Suprapubic skin (tissue), 4 donors: Measurements from ENCODE around the gene EPHB3. TPM values are rescaled to one million over a fixed set of nuclear protein-coding genes. Genes with fewer than 3 reads are reported as not detected.

Experiments
- DNase-seq, 2 donors: peaks; one replicate each; pipeline ENCODE4 v3.0.0-alpha.2; 2019; ENCODE audit warnings: low spot score in 2 of 2
- H3K27ac ChIP-seq: fragments of 200-600 bp; sonication (generic); one replicate; pipeline ENCODE4 v1.5.1; 2019
- H3K27me3 ChIP-seq: fragments of 200-600 bp; sonication (generic); one replicate; pipeline ENCODE4 v1.5.1; 2019
- H3K36me3 ChIP-seq: fragments of 200-600 bp; sonication (generic); one replicate; pipeline ENCODE4 v1.5.1; 2019
- H3K4me1 ChIP-seq: fragments of 200-600 bp; sonication (generic); one replicate; pipeline ENCODE4 v1.5.1; 2019
- H3K4me3 ChIP-seq: fragments of 200-600 bp; sonication (generic); one replicate; pipeline ENCODE4 v1.5.1; 2019; ENCODE audit warnings: mild to moderate bottlenecking
- H3K9me3 ChIP-seq: fragments of 200-600 bp; sonication (generic); one replicate; pipeline ENCODE4 v1.5.1; 2019
- EP300 ChIP-seq: sonication (generic); formaldehyde crosslinking; IDR thresholded peaks from one replicate; pipeline ENCODE4 v1.6.1; 2017; ENCODE audit warnings: antibody characterized with exemption
- POLR2A ChIP-seq, 2 donors: fragments of 450-650 bp; IDR thresholded peaks; one replicate each; pipeline ENCODE4 v1.6.1; 2017; ENCODE audit warnings: antibody characterized with exemption in 2 of 2, mild to moderate bottlenecking in 2 of 2, moderate library complexity in 2 of 2
- POLR2AphosphoS5 ChIP-seq, 3 donors: sonication (generic); formaldehyde crosslinking; IDR thresholded peaks; one replicate each; pipeline ENCODE4 v1.6.1; 2017; ENCODE audit warnings: antibody characterized with exemption in 3 of 3
- WGBS: methylation state at CpG from one replicate; pipeline ENCODE4 v1.1.5; 2018; 5-methylcytosine and 5-hydroxymethylcytosine counted together
- total RNA-seq, 4 donors: library from RNA; depleted of rRNA; stranded (reverse); fragments of >200 nt; gene quantifications; one replicate each; pipeline ENCODE4 v1.1.0, GENCODE V29; 2016
- TF ChIP-seq, protein P1 (sequence below), 2 donors: fragments of 200-600 bp in 1 of 2; fragments of 450-650 bp in 1 of 2; sonication (generic) in 1 of 2; IDR thresholded peaks; one replicate each; pipeline ENCODE4 v1.5.1; 2016 to 2019; ENCODE audit warnings: antibody characterized with exemption in 2 of 2, mild to moderate bottlenecking in 1 of 2, moderate library complexity in 1 of 2

EPHB3 gene
- total RNA-seq, 4 donors from 2014 or later, result 84.5 to 152 (median 108) TPM

DNA sequence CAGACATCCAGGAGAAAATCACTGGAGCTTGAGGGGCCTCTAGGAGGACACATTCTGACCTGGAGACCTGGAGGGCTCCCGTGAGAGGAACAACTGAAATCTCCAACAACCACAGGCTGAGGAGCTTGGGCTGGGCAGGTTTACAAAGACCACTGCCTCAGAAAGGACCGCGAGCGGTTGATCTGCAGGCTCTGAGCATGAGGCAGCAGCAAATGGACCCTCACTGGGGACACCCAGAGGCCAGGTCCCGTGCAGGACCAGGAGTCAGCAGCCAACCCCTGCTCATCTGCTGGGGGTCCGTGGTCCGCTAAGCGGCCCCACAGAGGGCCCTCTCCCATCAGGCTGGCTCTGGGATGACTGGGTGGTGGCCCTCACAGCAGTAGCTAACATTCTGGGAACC, 10.5 kb upstream of the EPHB3 start:
- TF ChIP-seq EP300 (no peak), POLR2A (IDR thresholded peaks at IDR 0.05) (no peak), POLR2AphosphoS5 (IDR thresholded peaks at IDR 0.05) (no peak)
- no peaks in the 10 kb centered on the region for H3K36me3 ChIP-seq
- no peaks in the 10 kb centered on the region for H3K27me3 ChIP-seq
- peaks cover 3% of the 10 kb centered on the region for H3K4me1 ChIP-seq
- DNase-seq, result no peak
- no peak overlapping the region for H3K27ac ChIP-seq
- no peaks in the 10 kb centered on the region for H3K9me3 ChIP-seq
- no peak overlapping the region for H3K4me3 ChIP-seq
- WGBS, result 96% methylated on average over 5 of the region's 8 CpGs

DNA sequence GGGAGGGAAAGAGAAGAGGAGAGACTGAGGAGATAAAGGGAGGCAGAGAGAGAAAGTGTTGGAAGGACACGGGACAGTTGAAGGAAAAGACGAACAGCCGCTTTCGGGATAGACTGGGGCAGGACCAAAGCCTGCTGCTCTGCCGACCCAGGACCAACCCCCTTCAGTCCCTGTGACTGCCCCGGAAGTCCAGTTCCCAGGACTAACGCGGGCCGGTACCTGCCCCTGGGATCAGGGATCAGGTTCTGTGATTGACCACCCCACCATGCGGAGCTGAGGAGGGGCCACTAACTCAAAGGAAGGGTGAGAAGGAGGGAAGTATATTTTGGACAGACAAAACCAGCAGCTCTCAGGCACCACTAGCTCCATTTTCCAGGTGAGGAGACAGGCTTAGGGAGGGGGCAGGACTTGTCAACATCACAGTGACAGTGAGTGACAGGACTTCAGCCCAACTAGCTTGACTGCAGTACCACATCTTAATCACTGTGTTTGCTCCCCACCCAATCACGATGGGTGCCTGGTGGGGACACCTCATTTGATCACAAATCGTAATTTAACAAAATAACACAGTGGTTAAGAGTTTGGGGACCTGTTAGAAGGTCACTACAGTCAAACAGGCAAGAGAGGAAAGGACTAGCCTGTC, 9.8 kb upstream of the EPHB3 start:
- Histone ChIP-seq H3K9me3 (no peaks in the 10 kb centered on the region), H3K27me3 (no peaks in the 10 kb centered on the region), H3K4me1 (peaks cover 3% of the 10 kb centered on the region), H3K27ac (no peak overlapping the region), H3K4me3 (no peak overlapping the region), H3K36me3 (no peaks in the 10 kb centered on the region)
- TF ChIP-seq, protein P1, sequence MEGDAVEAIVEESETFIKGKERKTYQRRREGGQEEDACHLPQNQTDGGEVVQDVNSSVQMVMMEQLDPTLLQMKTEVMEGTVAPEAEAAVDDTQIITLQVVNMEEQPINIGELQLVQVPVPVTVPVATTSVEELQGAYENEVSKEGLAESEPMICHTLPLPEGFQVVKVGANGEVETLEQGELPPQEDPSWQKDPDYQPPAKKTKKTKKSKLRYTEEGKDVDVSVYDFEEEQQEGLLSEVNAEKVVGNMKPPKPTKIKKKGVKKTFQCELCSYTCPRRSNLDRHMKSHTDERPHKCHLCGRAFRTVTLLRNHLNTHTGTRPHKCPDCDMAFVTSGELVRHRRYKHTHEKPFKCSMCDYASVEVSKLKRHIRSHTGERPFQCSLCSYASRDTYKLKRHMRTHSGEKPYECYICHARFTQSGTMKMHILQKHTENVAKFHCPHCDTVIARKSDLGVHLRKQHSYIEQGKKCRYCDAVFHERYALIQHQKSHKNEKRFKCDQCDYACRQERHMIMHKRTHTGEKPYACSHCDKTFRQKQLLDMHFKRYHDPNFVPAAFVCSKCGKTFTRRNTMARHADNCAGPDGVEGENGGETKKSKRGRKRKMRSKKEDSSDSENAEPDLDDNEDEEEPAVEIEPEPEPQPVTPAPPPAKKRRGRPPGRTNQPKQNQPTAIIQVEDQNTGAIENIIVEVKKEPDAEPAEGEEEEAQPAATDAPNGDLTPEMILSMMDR (IDR thresholded peaks at IDR 0.05), result no peak
- no peak for TF ChIP-seq POLR2AphosphoS5 (IDR thresholded peaks at IDR 0.05)
- TF ChIP-seq EP300, result no peak
- TF ChIP-seq POLR2A (IDR thresholded peaks at IDR 0.05), result no peak
- DNase-seq, result no peak
- WGBS, result 89% methylated on average over 12 of the region's 12 CpGs

DNA sequence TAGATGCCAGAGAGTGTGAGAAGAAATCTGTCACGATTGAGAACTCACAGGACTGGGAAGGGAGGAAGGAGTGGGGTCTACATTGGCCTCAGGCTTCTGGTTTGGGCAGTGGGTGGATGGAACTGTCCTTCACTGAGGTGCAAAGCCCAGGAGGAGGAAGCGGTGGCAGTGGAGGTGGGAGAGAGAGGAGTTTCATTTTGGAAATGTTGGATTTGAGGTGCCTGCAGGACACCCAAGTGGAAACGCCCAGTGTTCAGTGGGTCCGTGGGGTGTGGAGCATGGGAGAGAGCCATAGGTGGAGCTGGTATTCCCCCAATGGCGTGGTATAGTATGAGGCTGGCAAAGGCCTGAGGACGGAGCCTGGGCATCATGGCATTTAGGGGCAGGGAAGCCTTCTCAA, 9.3 kb upstream of the EPHB3 start:
- H3K27me3 ChIP-seq, result no peaks in the 10 kb centered on the region
- TF ChIP-seq POLR2AphosphoS5 (IDR thresholded peaks at IDR 0.05) (no peak), POLR2A (IDR thresholded peaks at IDR 0.05) (no peak), EP300 (no peak)
- TF ChIP-seq, protein P1 (IDR thresholded peaks at IDR 0.05), result no peak
- 92% methylated on average over 6 of the region's 6 CpGs for WGBS

DNA sequence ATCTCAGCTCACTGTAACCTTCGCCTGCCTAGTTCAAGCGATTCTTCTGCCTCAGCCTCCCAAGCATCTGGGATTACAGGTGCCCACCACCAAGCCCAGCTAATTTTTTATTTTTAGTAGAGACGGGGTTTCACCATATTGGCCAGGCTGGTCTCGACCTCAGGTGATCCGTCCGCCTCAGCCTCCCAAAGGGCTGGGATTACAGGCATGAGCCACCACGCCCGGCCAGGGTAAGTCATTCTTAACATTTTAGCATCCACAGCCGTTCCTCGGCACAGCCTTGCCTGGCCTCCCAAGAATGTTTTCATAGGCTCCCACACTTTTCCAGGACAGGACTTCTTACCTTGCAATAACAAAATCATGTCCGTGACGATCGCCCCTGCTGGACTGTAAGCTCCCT, 8.7 kb upstream of the EPHB3 start:
- WGBS, result 95% methylated on average over 13 of the region's 13 CpGs
- H3K27ac ChIP-seq, result no peak overlapping the region
- TF ChIP-seq POLR2AphosphoS5 (IDR thresholded peaks at IDR 0.05) (no peak), EP300 (no peak), POLR2A (IDR thresholded peaks at IDR 0.05) (no peak)
- TF ChIP-seq, protein P1 (IDR thresholded peaks at IDR 0.05), result no peak

More for the DNA sequence above, 9.3 kb upstream of the EPHB3 start:
- H3K27ac ChIP-seq, result no peak overlapping the region
- no peak for DNase-seq
- H3K9me3 ChIP-seq, result no peaks in the 10 kb centered on the region
- no peak overlapping the region for H3K4me3 ChIP-seq
- peaks cover 3% of the 10 kb centered on the region for H3K4me1 ChIP-seq
- H3K36me3 ChIP-seq, result no peaks in the 10 kb centered on the region

DNA sequence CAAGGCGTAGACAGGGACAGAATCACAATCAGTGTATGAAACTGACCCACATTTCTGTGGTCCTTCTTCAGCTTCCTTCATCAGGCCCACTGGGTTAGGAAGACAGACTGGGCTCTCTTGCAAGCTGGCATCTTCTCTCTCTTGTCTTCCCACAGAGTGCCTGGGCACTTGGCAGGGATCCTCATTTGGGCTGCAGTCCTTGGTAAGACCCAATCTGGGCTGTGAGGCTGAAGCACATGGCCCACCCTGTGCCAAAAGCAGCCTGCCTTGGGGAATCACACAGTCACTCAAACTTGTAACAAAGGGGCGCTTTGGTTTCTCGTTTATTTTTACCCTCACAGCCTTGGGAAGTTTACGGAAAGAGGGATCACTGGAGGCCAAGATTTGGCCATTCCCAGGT, 8.2 kb upstream of the EPHB3 start:
- no peak overlapping the region for H3K4me3 ChIP-seq
- peaks cover 3% of the 10 kb centered on the region for H3K4me1 ChIP-seq
- no peaks in the 10 kb centered on the region for H3K36me3 ChIP-seq
- TF ChIP-seq EP300 (no peak), POLR2A (IDR thresholded peaks at IDR 0.05) (no peak), POLR2AphosphoS5 (IDR thresholded peaks at IDR 0.05) (no peak)
- TF ChIP-seq, protein P1 (IDR thresholded peaks at IDR 0.05), result no peak
- no peaks in the 10 kb centered on the region for H3K9me3 ChIP-seq
- no peak for DNase-seq
- H3K27me3 ChIP-seq, result no peaks in the 10 kb centered on the region
- 69% methylated on average over 3 of the region's 4 CpGs for WGBS
- H3K27ac ChIP-seq, result no peak overlapping the region

More for the DNA sequence above, 8.7 kb upstream of the EPHB3 start:
- H3K27me3 ChIP-seq, result no peaks in the 10 kb centered on the region
- no peaks in the 10 kb centered on the region for H3K9me3 ChIP-seq
- DNase-seq, result no peak
- no peak overlapping the region for H3K4me3 ChIP-seq
- H3K4me1 ChIP-seq, result peaks cover 3% of the 10 kb centered on the region
- no peaks in the 10 kb centered on the region for H3K36me3 ChIP-seq

DNA sequence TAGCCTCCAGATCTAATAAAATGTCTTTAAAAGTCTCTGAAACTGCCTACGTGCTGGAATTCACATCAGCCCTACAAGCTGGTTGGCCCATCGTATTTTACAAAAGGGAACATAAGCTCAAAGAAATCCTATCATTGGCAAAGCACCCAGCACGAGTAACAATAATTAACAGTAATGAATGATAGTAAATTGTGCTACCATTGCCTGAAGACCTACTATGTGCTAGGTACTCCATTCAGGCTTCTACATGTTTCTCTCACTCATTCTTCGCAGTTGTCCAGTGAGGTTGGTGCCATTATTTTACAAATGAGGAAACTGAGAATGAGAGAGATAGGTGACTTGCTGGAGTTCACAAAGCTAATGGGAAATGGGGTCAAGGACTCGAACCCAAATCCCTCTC, 7.1 kb upstream of the EPHB3 start:
- Histone ChIP-seq H3K4me1 (peaks cover 3% of the 10 kb centered on the region), H3K27ac (no peak overlapping the region), H3K9me3 (no peaks in the 10 kb centered on the region), H3K36me3 (no peaks in the 10 kb centered on the region), H3K27me3 (no peaks in the 10 kb centered on the region), H3K4me3 (no peak overlapping the region)
- DNase-seq, result no peak
- 92% methylated on average over 5 of the region's 5 CpGs for WGBS
- no peak for TF ChIP-seq POLR2AphosphoS5 (IDR thresholded peaks at IDR 0.05)
- TF ChIP-seq, protein P1 (IDR thresholded peaks at IDR 0.05), result no peak
- TF ChIP-seq POLR2A (IDR thresholded peaks at IDR 0.05), result no peak
- TF ChIP-seq EP300, result no peak
